Measurements from ENCODE around the gene MRPS26. TPM values are rescaled to one million over a fixed set of nuclear protein-coding genes. Genes with fewer than 3 reads are reported as not detected.
A peak's percentile ranks its signal among the peaks of the same experiment; 100 is the strongest.

MRPS26 gene
- 10 to 100 TPM; 58.4 to 77.5 (median 66.9) TPM for polyA plus RNA-seq
- long read RNA-seq, donor 1, transcript MRPS26-201 (4 exons, 1,127 nt) = major isoform, 70 of 89 reads
- long read RNA-seq, donor 1, partial matches to known transcripts = 19 of 89 reads
- long read RNA-seq, donor 1, other reads (novel, unspliced or antisense) = 0 of 89 reads
- long read RNA-seq, donor 2, transcript MRPS26-201 (4 exons, 1,127 nt) = major isoform, 17 of 17 reads
- long read RNA-seq, donor 2, partial matches to known transcripts = 0 of 17 reads
- long read RNA-seq, donor 2, other reads (novel, unspliced or antisense) = 0 of 17 reads
- long read RNA-seq, donor 3, transcript MRPS26-201 (4 exons, 1,127 nt) = major isoform, 31 of 44 reads
- long read RNA-seq, donor 3, partial matches to known transcripts = 13 of 44 reads
- long read RNA-seq, donor 3, other reads (novel, unspliced or antisense) = 0 of 44 reads
- long read RNA-seq, donor 4, partial matches to known transcripts = 0 of 1 reads
- long read RNA-seq, donor 4, other reads (novel, unspliced or antisense) = 0 of 1 reads
- long read RNA-seq, donor 5, transcript MRPS26-201 (4 exons, 1,127 nt) = major isoform, 6 of 20 reads
- long read RNA-seq, donor 5, partial matches to known transcripts = 14 of 20 reads
- long read RNA-seq, donor 5, other reads (novel, unspliced or antisense) = 0 of 20 reads
- long read RNA-seq, donor 6, transcript MRPS26-201 (4 exons, 1,127 nt) = major isoform, 20 of 20 reads
- long read RNA-seq, donor 6, partial matches to known transcripts = 0 of 20 reads
- long read RNA-seq, donor 6, other reads (novel, unspliced or antisense) = 0 of 20 reads
- long read RNA-seq, donor 7, transcript MRPS26-201 (4 exons, 1,127 nt) = major isoform, 45 of 45 reads
- long read RNA-seq, donor 7, partial matches to known transcripts = 0 of 45 reads
- long read RNA-seq, donor 7, other reads (novel, unspliced or antisense) = 0 of 45 reads
- long read RNA-seq, donor 8, partial matches to known transcripts = 0 of 4 reads
- long read RNA-seq, donor 8, other reads (novel, unspliced or antisense) = 0 of 4 reads
- long read RNA-seq, donor 9, transcript MRPS26-201 (4 exons, 1,127 nt) = major isoform, 8 of 8 reads
- long read RNA-seq, donor 9, partial matches to known transcripts = 0 of 8 reads
- long read RNA-seq, donor 9, other reads (novel, unspliced or antisense) = 0 of 8 reads
- long read RNA-seq, donor 10, transcript MRPS26-201 (4 exons, 1,127 nt) = major isoform, 31 of 31 reads
- long read RNA-seq, donor 10, partial matches to known transcripts = 0 of 31 reads
- long read RNA-seq, donor 10, other reads (novel, unspliced or antisense) = 0 of 31 reads

- 0 to 1% (median 1%) methylated on average over 88 to 104 of the region's 104 CpGs for WGBS, 3 donors
- peaks cover 0 to 9% (median 0%) of the 10 kb centered on the region in 3 donors for H3K4me1 ChIP-seq (ENCODE audit: control insufficient read depth in 3 of 3, insufficient read depth in 2 of 3, low read depth in 1 of 3, low read length in 2 of 3)
- FAIRE-seq = no peak
Measured at GRCh38 chr20:3045816-3046676, at the start of gene MRPS26. TSS of gene MRPS26 (plus strand) at chr20:3046052. CDS start at chr20:3046069, 17 bp downstream.

GRCh38 chr20:2998728-2999127 lies 47.1 kb upstream of the MRPS26 start:
- peaks cover 0 to 11% (median 3%) of the 10 kb centered on the region in 3 donors for H3K36me3 ChIP-seq (ENCODE audit: control insufficient read depth in 3 of 3, insufficient read depth in 2 of 3, low read depth in 1 of 3, low read length in 3 of 3)
- no peak for FAIRE-seq
- DNase-seq = no peak

More at GRCh38 chr20:3045816-3046676, at the start of gene MRPS26:
- peaks cover 2 to 36% (median 5%) of the 10 kb centered on the region in 3 donors for H3K36me3 ChIP-seq (ENCODE audit: control insufficient read depth in 3 of 3, insufficient read depth in 2 of 3, low read depth in 1 of 3, low read length in 3 of 3)
- peak; percentile 91 to 97 for DNase-seq
- peak within 1 kb of the TSS; percentile 70 to 84 (median 79) for H3K4me3 ChIP-seq (ENCODE audit: low read depth in 1 of 3, low read length in 3 of 3)
- H3K27me3 ChIP-seq (ENCODE audit: control insufficient read depth in 3 of 3, insufficient read depth in 3 of 3, low read length in 3 of 3) = no peaks in the 10 kb centered on the region
- no peaks in the 10 kb centered on the region for H3K9me3 ChIP-seq (ENCODE audit: control insufficient read depth in 2 of 2, insufficient read depth in 1 of 2, low read depth in 1 of 2, low read length in 1 of 2)
- peak within 1 kb of the TSS; percentile 68 to 95 (median 92) for H3K27ac ChIP-seq (ENCODE audit: low read depth in 1 of 3, low read length in 2 of 3)

DNA sequence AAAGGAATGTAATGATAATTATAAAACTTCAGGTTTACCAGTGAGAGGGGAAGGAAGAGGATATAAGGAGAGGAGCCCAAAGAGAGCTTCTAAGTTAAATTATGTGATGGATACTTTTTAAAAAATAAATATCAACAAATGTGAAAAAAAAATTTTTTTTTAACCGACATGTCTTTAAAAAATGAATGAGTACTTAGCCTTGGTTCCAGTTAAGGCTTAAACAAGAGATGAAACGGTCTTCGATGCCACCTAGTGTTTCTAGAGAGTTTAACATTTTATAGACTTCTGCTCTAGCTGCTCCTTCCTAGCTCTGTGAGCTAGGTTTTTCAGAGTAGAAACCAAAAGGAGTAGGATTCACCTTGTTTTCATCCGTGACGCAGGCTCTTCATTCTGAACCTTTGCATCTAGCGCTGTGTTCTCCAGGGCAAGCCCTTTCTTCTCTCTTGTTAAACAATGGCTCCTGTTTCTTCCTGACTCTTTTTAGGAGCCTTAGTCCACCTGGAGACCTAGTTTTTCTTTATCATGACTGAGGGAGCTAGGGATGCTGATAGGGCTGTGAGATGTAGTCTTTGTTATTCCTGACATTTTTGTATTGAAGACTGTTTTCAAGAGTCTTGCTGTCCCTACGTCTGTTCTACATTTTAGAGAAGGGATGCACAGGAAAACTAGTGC lies 44.9 kb upstream of the MRPS26 start:
- WGBS, 3 donors = 36 to 45% (median 40%) methylated on average over 7 of the region's 7 CpGs
- no peak for FAIRE-seq
- peak; percentile 71 to 74 for DNase-seq

More at GRCh38 chr20:2998728-2999127, 47.1 kb upstream of the MRPS26 start:
- no peak overlapping the region for H3K4me3 ChIP-seq (ENCODE audit: low read depth in 1 of 3, low read length in 3 of 3)
- H3K27ac ChIP-seq (ENCODE audit: low read depth in 1 of 3, low read length in 2 of 3) = no peak overlapping the region
- H3K4me1 ChIP-seq (ENCODE audit: control insufficient read depth in 3 of 3, insufficient read depth in 2 of 3, low read depth in 1 of 3, low read length in 2 of 3) = no peaks in the 10 kb centered on the region
- H3K27me3 ChIP-seq (ENCODE audit: control insufficient read depth in 3 of 3, insufficient read depth in 3 of 3, low read length in 3 of 3) = no peaks in the 10 kb centered on the region
- no peaks in the 10 kb centered on the region for H3K9me3 ChIP-seq (ENCODE audit: control insufficient read depth in 2 of 2, insufficient read depth in 1 of 2, low read depth in 1 of 2, low read length in 1 of 2)

DNA sequence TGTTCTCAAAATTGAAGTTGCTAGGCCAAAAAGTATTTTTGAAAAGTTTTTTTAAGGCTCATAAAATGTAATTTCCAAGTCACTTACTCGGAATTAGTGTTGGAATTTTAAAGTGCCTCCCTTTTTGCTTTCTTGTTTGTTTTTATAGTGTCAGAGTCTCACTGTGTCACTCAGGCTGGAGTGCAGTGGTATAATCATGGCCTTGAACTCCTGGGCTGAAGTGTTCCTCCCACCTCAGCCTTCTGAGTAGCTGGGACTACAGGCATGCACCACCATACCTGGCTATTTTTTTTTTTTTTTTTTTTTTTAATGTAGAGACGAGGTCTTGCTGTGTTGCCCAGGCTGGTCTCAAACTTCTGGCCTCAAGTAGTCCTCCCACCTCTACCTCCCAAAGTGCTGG lies 42.4 kb upstream of the MRPS26 start:
- H3K36me3 ChIP-seq (ENCODE audit: control insufficient read depth in 3 of 3, insufficient read depth in 2 of 3, low read depth in 1 of 3, low read length in 3 of 3) = peaks cover 9 to 18% (median 9%) of the 10 kb centered on the region in 3 donors
- H3K27me3 ChIP-seq (ENCODE audit: control insufficient read depth in 3 of 3, insufficient read depth in 3 of 3, low read length in 3 of 3) = no peaks in the 10 kb centered on the region
- no peak overlapping the region for H3K27ac ChIP-seq (ENCODE audit: low read depth in 1 of 3, low read length in 2 of 3)
- WGBS, 3 donors = 90 to 92% (median 91%) methylated on average over 2 of the region's 2 CpGs
- H3K4me1 ChIP-seq (ENCODE audit: control insufficient read depth in 3 of 3, insufficient read depth in 2 of 3, low read depth in 1 of 3, low read length in 2 of 3) = no peaks in the 10 kb centered on the region
- no peak for DNase-seq
- H3K9me3 ChIP-seq (ENCODE audit: control insufficient read depth in 2 of 2, insufficient read depth in 1 of 2, low read depth in 1 of 2, low read length in 1 of 2) = no peaks in the 10 kb centered on the region
- H3K4me3 ChIP-seq (ENCODE audit: low read depth in 1 of 3, low read length in 3 of 3) = no peak overlapping the region
- FAIRE-seq = no peak

More for the DNA sequence above, 44.9 kb upstream of the MRPS26 start:
- H3K27ac ChIP-seq (ENCODE audit: low read depth in 1 of 3, low read length in 2 of 3) = no peak overlapping the region
- no peaks in the 10 kb centered on the region for H3K9me3 ChIP-seq (ENCODE audit: control insufficient read depth in 2 of 2, insufficient read depth in 1 of 2, low read depth in 1 of 2, low read length in 1 of 2)
- H3K4me1 ChIP-seq (ENCODE audit: control insufficient read depth in 3 of 3, insufficient read depth in 2 of 3, low read depth in 1 of 3, low read length in 2 of 3) = no peaks in the 10 kb centered on the region
- no peaks in the 10 kb centered on the region for H3K27me3 ChIP-seq (ENCODE audit: control insufficient read depth in 3 of 3, insufficient read depth in 3 of 3, low read length in 3 of 3)
- H3K4me3 ChIP-seq (ENCODE audit: low read depth in 1 of 3, low read length in 3 of 3) = no peak overlapping the region
- peaks cover 0 to 8% (median 2%) of the 10 kb centered on the region in 3 donors for H3K36me3 ChIP-seq (ENCODE audit: control insufficient read depth in 3 of 3, insufficient read depth in 2 of 3, low read depth in 1 of 3, low read length in 3 of 3)

DNA sequence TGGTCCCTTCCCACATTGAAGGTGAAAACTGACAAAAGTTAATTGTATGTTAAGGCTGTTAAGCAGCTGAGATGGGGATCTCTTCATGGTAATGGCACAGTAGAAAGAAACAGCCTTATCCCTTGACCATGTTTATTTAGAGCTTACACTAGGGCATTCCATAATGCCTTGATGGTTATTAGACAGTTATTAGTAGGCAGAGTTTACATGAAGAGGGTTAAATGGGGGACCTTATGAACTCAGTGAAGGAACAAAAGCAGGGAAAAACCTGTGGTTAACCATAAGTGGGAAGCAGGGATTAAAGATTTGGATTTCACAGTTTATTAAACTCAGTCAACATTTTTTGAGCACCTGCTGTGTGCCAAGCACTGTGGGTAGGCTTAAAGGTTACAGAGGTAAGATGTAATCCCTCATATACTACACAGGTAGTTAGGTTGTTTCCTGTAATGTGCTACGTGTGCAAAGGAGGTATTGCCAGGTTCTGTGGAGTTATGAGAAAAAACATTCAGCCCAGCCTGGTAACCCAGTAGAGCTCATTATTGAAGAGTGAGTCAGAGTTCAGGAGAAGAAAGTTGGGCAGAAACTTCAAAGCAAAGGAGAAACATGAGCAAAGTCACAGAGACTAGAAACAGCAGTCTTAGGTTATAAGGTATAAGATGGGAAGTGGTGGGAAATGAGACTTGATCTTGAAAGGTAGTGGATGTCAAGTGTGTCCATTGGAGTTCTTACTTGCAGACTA lies 34.7 kb upstream of the MRPS26 start:
- DNase-seq (no peak), FAIRE-seq (no peak)
- H3K4me1 ChIP-seq (ENCODE audit: control insufficient read depth in 3 of 3, insufficient read depth in 2 of 3, low read depth in 1 of 3, low read length in 2 of 3) = no peaks in the 10 kb centered on the region
- no peak overlapping the region for H3K4me3 ChIP-seq (ENCODE audit: low read depth in 1 of 3, low read length in 3 of 3)
- H3K27me3 ChIP-seq (ENCODE audit: control insufficient read depth in 3 of 3, insufficient read depth in 3 of 3, low read length in 3 of 3) = no peaks in the 10 kb centered on the region
- 35 to 88% (median 79%) methylated on average over 1 of the region's 1 CpG for WGBS, 3 donors
- peaks cover 9 to 33% (median 14%) of the 10 kb centered on the region in 3 donors for H3K36me3 ChIP-seq (ENCODE audit: control insufficient read depth in 3 of 3, insufficient read depth in 2 of 3, low read depth in 1 of 3, low read length in 3 of 3)
- H3K27ac ChIP-seq (ENCODE audit: low read depth in 1 of 3, low read length in 2 of 3) = no peak overlapping the region
- no peaks in the 10 kb centered on the region for H3K9me3 ChIP-seq (ENCODE audit: control insufficient read depth in 2 of 2, insufficient read depth in 1 of 2, low read depth in 1 of 2, low read length in 1 of 2)

DNA sequence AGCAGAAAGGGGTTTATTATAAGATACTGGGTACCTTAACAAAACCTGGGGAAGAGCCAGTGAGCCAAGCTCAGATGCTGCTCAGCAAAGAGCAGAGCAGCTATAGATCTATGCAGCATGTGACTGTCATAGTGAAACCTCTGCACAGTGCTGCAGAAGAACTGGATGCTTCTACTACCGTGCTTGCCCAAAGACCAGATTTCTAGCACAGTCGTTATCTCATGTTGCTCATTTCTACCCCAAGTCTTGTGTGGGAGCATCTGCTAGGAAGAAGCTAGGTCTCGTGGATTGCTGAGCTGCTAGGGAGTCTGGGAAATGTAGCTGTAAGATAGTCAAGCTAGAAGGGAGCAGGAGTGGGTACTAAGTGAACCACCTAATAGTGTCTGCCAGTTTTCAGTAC lies 34.1 kb upstream of the MRPS26 start:
- FAIRE-seq = no peak
- no peak for DNase-seq
- WGBS, 3 donors = 73 to 85% (median 81%) methylated on average over 3 of the region's 3 CpGs
- H3K36me3 ChIP-seq (ENCODE audit: control insufficient read depth in 3 of 3, insufficient read depth in 2 of 3, low read depth in 1 of 3, low read length in 3 of 3) = peaks cover 5 to 30% (median 12%) of the 10 kb centered on the region in 3 donors
- H3K27me3 ChIP-seq (ENCODE audit: control insufficient read depth in 3 of 3, insufficient read depth in 3 of 3, low read length in 3 of 3) = no peaks in the 10 kb centered on the region
- no peaks in the 10 kb centered on the region for H3K4me1 ChIP-seq (ENCODE audit: control insufficient read depth in 3 of 3, insufficient read depth in 2 of 3, low read depth in 1 of 3, low read length in 2 of 3)
- H3K9me3 ChIP-seq (ENCODE audit: control insufficient read depth in 2 of 2, insufficient read depth in 1 of 2, low read depth in 1 of 2, low read length in 1 of 2) = no peaks in the 10 kb centered on the region
- H3K27ac ChIP-seq (ENCODE audit: low read depth in 1 of 3, low read length in 2 of 3) = no peak overlapping the region
- H3K4me3 ChIP-seq (ENCODE audit: low read depth in 1 of 3, low read length in 3 of 3) = no peak overlapping the region

- H3K4me1 ChIP-seq (ENCODE audit: control insufficient read depth in 3 of 3, insufficient read depth in 2 of 3, low read depth in 1 of 3, low read length in 2 of 3) = no peaks in the 10 kb centered on the region
- H3K27me3 ChIP-seq (ENCODE audit: control insufficient read depth in 3 of 3, insufficient read depth in 3 of 3, low read length in 3 of 3) = no peaks in the 10 kb centered on the region
- no peak overlapping the region for H3K27ac ChIP-seq (ENCODE audit: low read depth in 1 of 3, low read length in 2 of 3)
- peaks cover 2 to 26% (median 12%) of the 10 kb centered on the region in 3 donors for H3K36me3 ChIP-seq (ENCODE audit: control insufficient read depth in 3 of 3, insufficient read depth in 2 of 3, low read depth in 1 of 3, low read length in 3 of 3)
- no peak for DNase-seq
- 96 to 99% (median 97%) methylated on average over 5 of the region's 5 CpGs for WGBS, 3 donors
- no peak overlapping the region for H3K4me3 ChIP-seq (ENCODE audit: low read depth in 1 of 3, low read length in 3 of 3)
- H3K9me3 ChIP-seq (ENCODE audit: control insufficient read depth in 2 of 2, insufficient read depth in 1 of 2, low read depth in 1 of 2, low read length in 1 of 2) = no peaks in the 10 kb centered on the region
- FAIRE-seq = no peak
Measured at GRCh38 chr20:3013771-3014170, 32.1 kb upstream of the MRPS26 start.

All from small intestine (tissue), 16 donors.